Stimulated activated CD4-positive, alpha-beta T cell treated with anti-CD3 and anti-CD28 coated beads, TNF-alpha, amount 100 ng/mL, for 1 hour (primary cell): ENCODE results near the gene NDST3.

Experiments
- DNase-seq, 3 donors: peaks; one replicate each; pipeline ENCODE4 v3.0.0-alpha.2; 2020; ENCODE audit warnings: low read depth in 3 of 3, low spot score in 1 of 3

NDST3 gene

GRCh38 chr4:118034053-118034785 is at the start of gene NDST3:
NDST3 (plus strand) TSS chr4:118034486; CDS start chr4:118053911, 19,425 bp downstream.
- no peak for DNase-seq

DNA sequence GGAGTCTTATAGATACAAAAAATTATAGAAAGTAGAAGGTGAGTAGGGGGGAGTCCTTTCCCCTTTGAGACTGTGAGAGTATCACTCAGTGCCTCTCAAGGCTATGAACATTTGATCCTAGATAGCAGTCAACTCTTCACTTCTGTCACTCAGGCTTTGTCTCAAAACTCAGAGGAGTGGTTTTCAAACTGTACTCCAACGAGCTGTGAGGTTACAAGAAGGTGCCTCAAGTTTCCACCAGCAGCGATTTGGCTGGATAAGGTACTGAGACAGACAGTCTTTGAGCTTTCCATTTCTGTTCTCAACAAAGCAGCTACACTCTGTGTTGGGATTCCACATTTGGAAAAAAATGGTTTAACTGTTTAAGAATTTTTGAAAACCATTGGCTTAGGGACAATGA is 48.0 kb upstream of the NDST3 start:
- no peak for DNase-seq

- DNase-seq = no peak
Measured at GRCh38 chr4:117987464-117987863, 46.8 kb upstream of the NDST3 start.

DNA sequence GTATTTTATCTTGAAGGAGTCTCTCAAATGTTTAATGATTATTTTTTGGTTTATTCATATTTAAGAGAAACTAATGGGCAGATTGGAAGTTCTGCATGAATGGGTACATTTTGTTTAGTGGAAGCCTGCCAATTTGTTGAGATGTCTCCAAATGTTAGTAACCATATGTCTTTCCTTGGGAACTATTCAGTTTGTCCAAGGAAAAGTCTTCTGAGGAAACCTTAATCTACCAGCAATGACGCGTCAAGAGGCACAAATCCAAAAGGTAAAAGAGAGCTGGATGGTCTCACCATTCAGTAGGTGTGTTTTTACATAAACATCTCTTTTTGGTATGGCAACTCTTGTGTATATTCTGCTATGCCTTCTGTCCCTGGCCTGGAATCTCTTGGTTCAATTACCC is 37.4 kb upstream of the NDST3 start:
- no peak for DNase-seq

GRCh38 chr4:118004088-118004487 is 30.2 kb upstream of the NDST3 start:
- no peak for DNase-seq

- DNase-seq = no peak
Measured at GRCh38 chr4:118005883-118006282, 28.4 kb upstream of the NDST3 start.

- no peak for DNase-seq
Measured at GRCh38 chr4:118012142-118012541, 22.1 kb upstream of the NDST3 start.

- DNase-seq = no peak
Measured at GRCh38 chr4:118014831-118015230, 19.5 kb upstream of the NDST3 start.

- DNase-seq = no peak
Measured at GRCh38 chr4:118018381-118019145, 15.7 kb upstream of the NDST3 start.

GRCh38 chr4:118026806-118027205 is 7.5 kb upstream of the NDST3 start:
- no peak for DNase-seq

DNA sequence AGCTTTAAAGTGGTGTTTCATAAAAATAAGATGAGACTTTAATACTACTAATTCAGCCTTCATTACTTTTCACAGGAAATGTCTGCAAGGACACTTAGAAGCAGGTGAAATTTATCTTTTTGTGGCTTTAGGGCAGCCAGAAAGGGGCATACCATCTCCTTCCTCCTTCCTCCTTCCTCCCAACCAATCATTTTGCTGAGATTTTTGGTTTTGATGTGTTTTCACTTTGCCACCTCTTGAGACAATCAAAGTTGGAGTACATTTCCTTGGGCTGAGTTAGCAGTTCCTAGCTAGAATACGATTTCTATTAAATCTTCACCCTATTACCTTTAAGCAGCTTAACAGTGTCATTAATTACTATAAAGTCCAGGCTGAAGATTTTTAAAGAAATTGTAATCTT is 5.1 kb upstream of the NDST3 start:
- DNase-seq = no peak

DNA sequence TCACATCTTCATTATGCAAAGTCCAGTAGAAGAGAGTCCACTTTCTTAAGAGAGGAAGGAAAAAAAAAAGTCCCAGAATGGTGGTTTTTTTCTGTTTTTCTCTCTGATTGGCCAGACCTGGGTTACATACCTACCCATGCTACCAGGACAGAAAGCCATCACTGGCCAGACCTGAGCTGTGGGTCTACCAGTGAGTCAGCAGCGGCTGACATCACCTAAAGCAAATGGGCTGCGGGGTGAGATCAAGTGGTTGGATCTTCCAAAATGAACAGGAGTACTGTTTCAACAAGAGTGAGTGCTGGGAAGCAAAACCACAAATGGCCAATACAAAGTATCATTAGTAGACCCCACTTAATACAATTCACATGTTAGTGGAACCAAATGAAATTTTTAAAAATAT is 1.6 kb upstream of the NDST3 start:
- no peak for DNase-seq

DNA sequence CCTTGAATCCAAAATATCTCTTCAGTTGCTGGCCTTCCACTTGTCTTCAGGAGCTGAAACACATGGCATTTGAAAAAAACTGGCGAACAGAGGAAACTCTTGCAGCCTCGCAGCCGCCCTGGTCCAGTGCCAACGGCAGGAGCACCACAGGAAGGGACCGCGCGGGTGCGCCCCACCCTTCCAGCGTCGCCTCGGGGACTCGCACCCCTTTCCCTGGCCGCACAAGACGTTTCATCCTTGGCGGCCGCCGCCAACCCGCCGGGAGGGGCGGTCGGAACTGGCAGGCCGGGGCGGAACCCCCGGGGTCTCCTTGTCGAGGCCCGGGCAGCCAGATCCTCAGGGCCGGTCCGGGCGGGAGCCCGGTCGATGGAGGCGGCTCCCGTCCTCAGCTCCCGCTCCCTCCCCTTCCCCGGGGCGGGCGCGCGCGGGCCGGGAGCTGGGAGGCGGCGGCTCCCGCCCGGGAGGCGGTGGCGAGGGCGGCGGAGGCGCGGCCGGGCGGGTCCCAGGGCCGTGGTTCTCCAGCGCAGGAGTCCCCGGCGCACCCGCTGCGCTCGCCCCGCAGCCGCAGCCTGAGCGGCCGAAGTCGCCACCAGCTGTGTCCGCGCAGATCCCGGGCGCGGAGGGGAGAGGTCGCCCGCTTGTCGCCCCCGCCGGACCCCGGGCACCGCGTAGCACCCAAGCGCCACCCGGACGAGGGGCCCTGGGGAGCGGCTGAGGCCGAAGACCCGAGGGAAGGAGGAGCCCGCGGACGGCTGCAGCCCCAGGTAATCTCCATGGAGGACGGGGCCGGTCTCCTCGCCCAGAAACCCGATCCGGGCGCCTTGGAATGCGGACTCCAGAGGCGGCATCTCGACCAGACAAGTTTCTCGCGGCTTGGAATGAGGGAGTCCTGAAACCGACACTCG is 886 bp upstream of the NDST3 start:
- DNase-seq = no peak

DNA sequence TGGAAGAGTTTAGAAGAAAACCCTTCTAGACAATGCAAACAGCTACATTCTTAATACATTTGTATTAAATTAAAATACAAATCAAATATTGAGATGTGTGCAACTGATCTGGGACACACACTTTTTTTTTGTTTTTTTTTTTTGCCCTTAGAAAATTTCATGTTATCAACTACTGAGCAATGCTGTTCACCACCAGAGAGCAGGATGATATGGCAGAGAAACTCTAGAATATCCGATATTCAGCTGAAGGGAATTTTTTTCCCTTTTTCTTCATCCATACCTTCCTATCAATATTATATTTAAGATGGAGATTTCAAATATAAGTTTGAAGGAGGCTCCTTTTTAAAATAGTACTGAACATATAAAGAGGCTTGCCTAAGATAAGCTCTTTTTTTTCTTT is 1.0 kb downstream of the NDST3 start:
- no peak for DNase-seq

DNA sequence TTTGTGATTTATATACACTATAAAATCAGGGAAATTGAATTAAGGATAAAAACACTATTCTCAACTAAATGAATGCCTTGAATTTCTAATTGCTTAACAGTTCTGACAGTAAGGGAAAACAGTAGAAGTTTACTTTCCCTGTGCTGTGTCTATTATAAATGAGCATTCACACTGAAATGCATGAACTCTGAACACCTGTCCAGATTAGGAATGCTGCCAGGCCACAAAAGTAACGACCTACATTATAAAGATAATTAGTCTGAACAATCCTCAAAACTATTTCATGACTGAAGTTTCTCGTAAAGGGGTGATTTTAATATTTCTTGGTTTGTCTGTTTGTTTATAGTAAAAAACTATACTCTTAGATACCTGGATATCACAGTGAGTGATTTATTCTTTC is 2.0 kb downstream of the NDST3 start:
- no peak for DNase-seq

GRCh38 chr4:118037955-118038354 is 3.7 kb downstream of the NDST3 start:
- no peak for DNase-seq

DNA sequence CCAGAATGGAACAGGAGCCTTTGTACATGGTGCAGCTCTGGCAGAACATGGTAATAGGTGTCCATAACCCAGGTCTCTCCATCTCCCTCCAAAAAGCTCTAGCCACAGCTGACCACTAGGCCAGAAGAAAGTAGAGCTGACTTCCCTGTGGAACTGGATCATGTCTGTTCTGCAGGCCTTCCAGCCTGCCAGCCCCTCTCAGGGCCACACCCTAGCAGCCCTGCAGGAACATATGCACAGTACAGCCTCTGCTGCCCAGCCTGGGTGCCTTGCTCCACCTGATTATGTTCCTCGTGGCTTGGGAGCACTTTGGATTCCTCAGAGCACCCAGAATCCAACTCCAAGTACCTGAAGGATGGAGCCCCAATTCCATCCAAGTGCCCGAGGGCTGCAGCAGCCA is 12.0 kb downstream of the NDST3 start:
- no peak for DNase-seq

DNA sequence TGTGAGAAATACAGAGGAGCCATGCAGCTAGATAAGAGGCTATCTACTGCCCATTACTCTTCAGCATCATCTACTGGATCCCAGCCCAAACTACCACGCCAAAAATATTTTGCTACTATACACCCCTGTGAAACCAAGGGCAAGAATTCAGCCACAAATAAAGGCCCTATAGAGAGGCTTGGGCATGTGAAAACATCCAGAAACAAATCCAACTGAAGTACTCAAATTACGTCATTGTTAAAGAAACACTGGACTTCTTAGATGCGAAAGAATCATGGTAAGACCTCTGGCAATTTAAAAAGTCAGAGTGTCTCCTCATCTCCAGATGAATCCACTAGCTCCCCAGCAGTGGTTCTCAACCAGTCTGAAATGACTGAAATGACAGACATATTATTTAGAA is 12.8 kb downstream of the NDST3 start:
- no peak for DNase-seq

GRCh38 chr4:118058955-118059354 is 24.7 kb downstream of the NDST3 start:
- DNase-seq = no peak

DNA sequence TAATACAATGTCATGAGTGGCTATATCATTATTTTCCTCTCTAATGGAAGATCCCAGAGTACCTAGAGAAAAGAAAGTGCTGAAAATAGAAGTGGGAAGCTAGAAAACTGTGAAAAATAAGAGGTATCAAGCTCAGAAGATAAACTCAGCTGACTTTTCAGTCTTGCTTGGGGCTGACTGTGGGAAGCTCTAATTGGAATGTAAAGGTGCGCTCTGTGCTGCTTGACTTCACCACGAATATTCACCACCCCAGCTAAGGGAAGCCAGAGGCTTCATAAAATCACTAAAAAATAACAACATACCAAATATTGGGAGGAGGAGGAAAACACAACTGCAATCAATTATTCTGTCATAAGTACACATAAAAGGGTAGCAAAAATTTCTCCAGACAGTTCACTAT is 25.1 kb downstream of the NDST3 start:
- no peak for DNase-seq

DNA sequence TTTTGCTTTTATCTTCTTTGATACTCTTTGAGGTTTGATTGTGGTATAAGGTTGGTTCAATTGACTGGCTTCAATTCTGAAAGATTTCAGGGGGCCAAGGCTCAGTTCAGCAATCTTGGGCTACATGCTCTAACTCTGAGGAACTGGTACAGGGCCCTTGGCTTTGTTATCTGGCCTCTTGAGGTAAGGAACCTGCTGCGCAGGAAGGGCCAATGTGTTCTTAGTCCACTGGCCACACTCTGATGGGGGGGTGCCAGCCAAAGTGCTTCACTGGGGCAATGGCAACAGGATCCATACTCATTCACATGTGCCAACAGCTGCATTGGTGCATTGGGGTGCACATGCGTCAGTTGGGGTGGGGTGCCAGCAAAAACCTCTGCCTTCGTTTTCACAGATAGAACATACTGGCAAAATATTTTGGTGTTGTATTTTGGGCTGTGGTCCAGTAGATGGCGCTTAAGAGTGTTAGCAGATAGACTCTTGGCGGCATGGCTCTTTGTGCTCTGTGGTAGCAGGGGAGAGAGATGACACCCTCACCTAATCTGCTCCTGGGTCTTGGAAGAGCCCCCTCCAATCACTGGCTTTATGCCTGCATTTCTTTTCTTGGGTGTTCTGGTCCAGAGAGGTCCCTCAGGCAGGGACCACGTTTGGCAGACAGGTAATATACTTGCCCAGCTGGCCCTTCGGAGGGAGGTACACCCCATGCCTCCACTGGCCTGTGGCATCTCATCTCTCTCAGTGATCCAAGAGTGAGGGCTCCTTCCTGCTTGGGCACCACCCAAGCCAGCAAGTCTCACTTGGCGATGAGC is 42.9 kb downstream of the NDST3 start:
- no peak for DNase-seq
